ENCODE results near the gene HEMGN. TPM values are rescaled to one million over a fixed set of nuclear protein-coding genes. Genes with fewer than 3 reads are reported as not detected.

The HEMGN gene
- total and polyA plus RNA-seq, 10 of the 15 experiments (the other 5 are each of a cell fraction or from before 2014, with no cell fraction given), result 0.03 to 0.28 (median 0.09) TPM; not detected in 4

GRCh38 chr9:97907632-97908031 is 30.3 kb downstream of the HEMGN start:
- RAD21 ChIA-PET (ENCODE audit: unreplicated experiment), result no interaction called here
- intact Hi-C loops (cut with micrococcal nuclease; ENCODE audit: unreplicated experiment), result no loop called here
- POLR2A ChIA-PET, result no interaction called here
- CTCF ChIA-PET, result interaction anchor here (2.1 kb wide), 1 partner anchor 203 kb away, joined by 4 read pairs; no protein-coding TSS in a partner anchor
- 84% methylated on average over 5 of the region's 5 CpGs for WGBS (ENCODE audit: insufficient coverage, insufficient replicate concordance, low lambda C conversion rate, missing lambda C conversion rate)
- Histone ChIP-seq H3K4me2 (ENCODE audit: control insufficient read depth, insufficient read depth) (peak overlapping the region; percentile 26; the same call in 1 of the 2 replicates), H2AFZ (ENCODE audit: control insufficient read depth, low read depth, low read length) (no peak overlapping the region), H3K79me2 (ENCODE audit: control insufficient read depth, insufficient read depth, low read length) (peaks cover 2% of the 10 kb centered on the region), H3K27ac (ENCODE audit: control insufficient read depth, insufficient read depth) (no peak overlapping the region; the same call in 1 of the 2 replicates), H3K9ac (ENCODE audit: control insufficient read depth, insufficient read depth, low read length) (no peak overlapping the region), H3K9me3 (replicated peaks; ENCODE audit: control insufficient read depth, insufficient read depth, low read length) (no peaks in the 10 kb centered on the region), H3K4me1 (ENCODE audit: control insufficient read depth, insufficient read depth, low read length) (peaks cover 8% of the 10 kb centered on the region; the same call in 1 of the 2 replicates), H4K20me1 (ENCODE audit: control insufficient read depth, insufficient read depth) (no peaks in the 10 kb centered on the region), H3K36me3 (ENCODE audit: control insufficient read depth in 2 of 2, insufficient read depth in 2 of 2, low read length in 1 of 2) (peaks cover 3 to 10% of the 10 kb centered on the region in 2 experiments; a peak in 3 of 4 replicates), H3K4me3 (no peak overlapping the region), H3K27me3 (replicated peaks in 1 of 2; ENCODE audit: control insufficient read depth in 2 of 2, insufficient read depth in 2 of 2, low read length in 1 of 2) (no peaks in the 10 kb centered on the region)
- DNase-seq (ENCODE audit: low read depth, low spot score) (no peak), FAIRE-seq (no peak), ATAC-seq (no peak)
- no TSS peak for BruUV-seq (replicated peaks)
- SMC1A ChIA-PET (ENCODE audit: uncharacterized antibody, unreplicated experiment), result no interaction called here
- TF ChIP-seq RELA (IDR thresholded peaks at IDR 0.05; ENCODE audit: borderline replicate concordance, partially characterized antibody) (no peak), IRF5 (IDR thresholded peaks at IDR 0.05; ENCODE audit: borderline replicate concordance) (no peak), IKZF1 (conservative IDR thresholded peaks at IDR 0.05) (no peak), RAD51 (IDR thresholded peaks at IDR 0.05) (no peak), SP1 (IDR thresholded peaks at IDR 0.05; ENCODE audit: low read depth, low read length) (no peak), CBX3 (IDR thresholded peaks at IDR 0.05; ENCODE audit: borderline replicate concordance, low read depth) (no peak), CHD4 (IDR thresholded peaks at IDR 0.05) (no peak), TCF7 (IDR thresholded peaks at IDR 0.05; ENCODE audit: borderline replicate concordance) (no peak), CBFB (IDR thresholded peaks at IDR 0.05; ENCODE audit: low read depth) (no peak), JUND (IDR thresholded peaks at IDR 0.05; ENCODE audit: low read depth, low read length) (no peak), RB1 (IDR thresholded peaks at IDR 0.05; ENCODE audit: borderline replicate concordance) (no peak), MYC (IDR thresholded peaks at IDR 0.05; ENCODE audit: insufficient read depth, insufficient read length, insufficient replicate concordance, low read length, severe bottlenecking) (no peak), SMAD1 (IDR thresholded peaks at IDR 0.05; ENCODE audit: low read depth, partially characterized antibody) (no peak)
- in situ Hi-C loops (cut with MboI), result no loop called here

Data from GM12878 (cell line).